CD4-positive, alpha-beta T cell treated with Interferon alpha-2 for 1 hour (primary cell): ENCODE data around the gene FBXL20.

ENCODE experiments used
- DNase-seq, 2 donors: peaks; one replicate each; pipeline ENCODE4 v3.0.0-alpha.2; 2020 to 2022

The FBXL20 gene

GRCh38 chr17:39244600-39245570 lies 156.5 kb downstream of the FBXL20 start:
- peak; percentile 79 to 87 for DNase-seq

- DNase-seq, result no peak
Measured at GRCh38 chr17:39244016-39244599, 157.3 kb downstream of the FBXL20 start.

GRCh38 chr17:39243155-39243554 lies 158.3 kb downstream of the FBXL20 start:
- DNase-seq, result no peak

- no peak for DNase-seq
Measured at GRCh38 chr17:39240631-39241030, 160.8 kb downstream of the FBXL20 start.

GRCh38 chr17:39239640-39240314 lies 161.6 kb downstream of the FBXL20 start:
- peak; percentile 66 to 82 for DNase-seq

- DNase-seq, result peak; percentile 84 to 91
Measured at GRCh38 chr17:39238311-39238972, 163.0 kb downstream of the FBXL20 start.

GRCh38 chr17:39237586-39237985 lies 163.8 kb downstream of the FBXL20 start:
- no peak for DNase-seq

GRCh38 chr17:39236981-39237441 lies 164.4 kb downstream of the FBXL20 start:
- no peak for DNase-seq

GRCh38 chr17:39236450-39236927 lies 164.9 kb downstream of the FBXL20 start:
- DNase-seq, result no peak

- peak; percentile 55 to 76 for DNase-seq
Measured at GRCh38 chr17:39235555-39236449, 165.6 kb downstream of the FBXL20 start.

- peak; percentile 63 to 70 for DNase-seq
Measured at GRCh38 chr17:39231591-39232551, 169.6 kb downstream of the FBXL20 start.

GRCh38 chr17:39231091-39231561 lies 170.3 kb downstream of the FBXL20 start:
- no peak for DNase-seq

GRCh38 chr17:39230361-39230760 lies 171.1 kb downstream of the FBXL20 start:
- no peak for DNase-seq

GRCh38 chr17:39229274-39229913 lies 172.0 kb downstream of the FBXL20 start:
- DNase-seq, result no peak

- DNase-seq, result no peak
Measured at GRCh38 chr17:39227364-39227919, 174.0 kb downstream of the FBXL20 start.

GRCh38 chr17:39225959-39226683 lies 175.3 kb downstream of the FBXL20 start:
- peak; percentile 59 to 62 for DNase-seq

- peak in 1 of 2 donors; percentile 28 for DNase-seq
Measured at GRCh38 chr17:39225308-39225958, 176.0 kb downstream of the FBXL20 start, which contains the start of gene STAC2. Gene STAC2, minus strand, starts transcription at chr17:39225945. Its CDS starts 443 bp downstream, at chr17:39225502.

- no peak for DNase-seq
Measured at GRCh38 chr17:39224778-39225307, 176.6 kb downstream of the FBXL20 start.
